Vagina (tissue), 2 donors: ENCODE results near the gene MMP23B. TPM values are rescaled to one million over a fixed set of nuclear protein-coding genes. Genes with fewer than 3 reads are reported as not detected.
"Not testable (repeated sequence)": the region's sequence is repeated elsewhere in the genome, so short reads cannot be mapped to it uniquely, and the experiment has no call there.

Experiments used
- DNase-seq, 2 donors: peaks; one replicate each; pipeline ENCODE4 v3.0.0-alpha.2; 2017; ENCODE audit errors: extremely low spot score in 2 of 2
- H3K27ac ChIP-seq: fragments of 200-600 bp; sonication (generic); one replicate; pipeline ENCODE4 v1.5.1; 2019
- H3K27me3 ChIP-seq: fragments of 200-600 bp; sonication (generic); one replicate; pipeline ENCODE4 v1.5.1; 2019
- H3K36me3 ChIP-seq, 2 donors: fragments of 200-600 bp; sonication (generic); one replicate each; pipeline ENCODE4 v1.5.1; 2017 to 2019
- H3K4me1 ChIP-seq: fragments of 200-600 bp; sonication (generic); one replicate; pipeline ENCODE4 v1.5.1; 2019
- H3K4me3 ChIP-seq, 2 donors: fragments of 200-600 bp; sonication (generic); 1 replicate in 1 of 2; 2 replicates in 1 of 2; pipeline ENCODE4 v1.5.1; 2016 to 2019
- H3K9me3 ChIP-seq: fragments of 200-600 bp; sonication (generic); one replicate; pipeline ENCODE4 v1.5.1; 2019
- POLR2A ChIP-seq, 2 donors: fragments of 450-650 bp; IDR thresholded peaks; one replicate each; pipeline ENCODE4 v1.6.1; 2017; ENCODE audit warnings: antibody characterized with exemption in 2 of 2, mild to moderate bottlenecking in 2 of 2, moderate library complexity in 2 of 2
- POLR2AphosphoS5 ChIP-seq, 2 donors: sonication (generic); formaldehyde crosslinking; IDR thresholded peaks; one replicate each; pipeline ENCODE4 v1.9.0; 2017; ENCODE audit warnings: antibody characterized with exemption in 2 of 2, mild to moderate bottlenecking in 2 of 2, low read depth in 1 of 2; ENCODE audit not compliant: insufficient read depth in 1 of 2
- intact Hi-C: fragments of 100-400 bp; cut with DNase I; formaldehyde crosslinking; loops from one replicate; pipeline ENCODE4 v1.15.1; 2023
- total RNA-seq: library from RNA; depleted of rRNA; stranded (reverse); fragments of >200 nt; gene quantifications from one replicate; pipeline ENCODE4 v1.2.3, GENCODE V29; 2016
- TF ChIP-seq, protein P1 (sequence below), 3 experiments: fragments of 450-650 bp in 2 of 3; fragments of 200-600 bp in 1 of 3; sonication (generic) in 1 of 3; IDR thresholded peaks; one replicate each; pipeline ENCODE4 v1.5.1; 2017 to 2019; ENCODE audit warnings: antibody characterized with exemption in 3 of 3, mild to moderate bottlenecking in 2 of 3, moderate library complexity in 2 of 3

The MMP23B gene
- total RNA-seq, 1 donor from 2014 or later = 42.7 TPM

DNA sequence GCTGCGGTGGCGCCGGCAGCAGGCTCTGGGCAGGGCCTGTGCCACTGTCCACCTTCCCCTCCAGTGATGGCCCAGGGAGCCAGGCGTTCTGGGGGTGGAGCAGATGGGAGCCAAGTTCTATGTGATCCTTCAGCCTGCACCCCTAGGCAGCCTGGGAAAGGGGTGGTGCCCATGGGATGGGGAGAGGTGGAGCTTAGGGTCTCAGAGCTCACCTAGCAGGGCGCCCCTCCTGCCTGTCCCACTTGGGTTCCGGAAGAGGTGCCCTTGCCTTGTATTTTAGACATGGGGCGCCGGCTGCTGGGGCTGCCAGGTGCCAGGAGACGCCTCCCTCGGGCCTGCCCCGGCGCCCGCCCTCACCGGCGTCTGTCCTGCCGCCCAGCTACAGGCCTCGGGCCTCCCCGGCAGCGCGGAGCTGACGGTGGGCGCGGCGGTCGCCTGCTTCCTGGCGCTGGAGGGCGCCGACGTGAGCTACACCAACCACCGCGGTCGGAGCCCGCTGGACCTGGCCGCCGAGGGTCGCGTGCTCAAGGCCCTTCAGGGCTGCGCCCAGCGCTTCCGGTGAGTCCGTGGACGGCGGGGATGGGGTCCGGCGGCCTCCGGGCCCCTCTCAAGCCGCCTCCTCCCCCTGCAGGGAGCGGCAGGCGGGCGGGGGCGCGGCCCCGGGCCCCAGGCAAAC, 3.1 kb upstream of the MMP23B start:
- peaks cover 4% of the 10 kb centered on the region for H3K27me3 ChIP-seq
- no peak for DNase-seq
- no peak for TF ChIP-seq POLR2AphosphoS5 (IDR thresholded peaks at IDR 0.05; ENCODE audit: insufficient read depth in 1 of 2, low read depth in 1 of 2)
- TF ChIP-seq, protein P1, sequence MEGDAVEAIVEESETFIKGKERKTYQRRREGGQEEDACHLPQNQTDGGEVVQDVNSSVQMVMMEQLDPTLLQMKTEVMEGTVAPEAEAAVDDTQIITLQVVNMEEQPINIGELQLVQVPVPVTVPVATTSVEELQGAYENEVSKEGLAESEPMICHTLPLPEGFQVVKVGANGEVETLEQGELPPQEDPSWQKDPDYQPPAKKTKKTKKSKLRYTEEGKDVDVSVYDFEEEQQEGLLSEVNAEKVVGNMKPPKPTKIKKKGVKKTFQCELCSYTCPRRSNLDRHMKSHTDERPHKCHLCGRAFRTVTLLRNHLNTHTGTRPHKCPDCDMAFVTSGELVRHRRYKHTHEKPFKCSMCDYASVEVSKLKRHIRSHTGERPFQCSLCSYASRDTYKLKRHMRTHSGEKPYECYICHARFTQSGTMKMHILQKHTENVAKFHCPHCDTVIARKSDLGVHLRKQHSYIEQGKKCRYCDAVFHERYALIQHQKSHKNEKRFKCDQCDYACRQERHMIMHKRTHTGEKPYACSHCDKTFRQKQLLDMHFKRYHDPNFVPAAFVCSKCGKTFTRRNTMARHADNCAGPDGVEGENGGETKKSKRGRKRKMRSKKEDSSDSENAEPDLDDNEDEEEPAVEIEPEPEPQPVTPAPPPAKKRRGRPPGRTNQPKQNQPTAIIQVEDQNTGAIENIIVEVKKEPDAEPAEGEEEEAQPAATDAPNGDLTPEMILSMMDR (IDR thresholded peaks at IDR 0.05) = no peak
- TF ChIP-seq POLR2A (IDR thresholded peaks at IDR 0.05) = no peak
- intact Hi-C loops = no loop called here
- H3K4me3 ChIP-seq = peak overlapping the region in 1 of 2 donors; percentile 24
- no peaks in the 10 kb centered on the region for H3K9me3 ChIP-seq
- no peak overlapping the region for H3K27ac ChIP-seq
- H3K36me3 ChIP-seq = no peaks in the 10 kb centered on the region
- peaks cover 26% of the 10 kb centered on the region for H3K4me1 ChIP-seq

DNA sequence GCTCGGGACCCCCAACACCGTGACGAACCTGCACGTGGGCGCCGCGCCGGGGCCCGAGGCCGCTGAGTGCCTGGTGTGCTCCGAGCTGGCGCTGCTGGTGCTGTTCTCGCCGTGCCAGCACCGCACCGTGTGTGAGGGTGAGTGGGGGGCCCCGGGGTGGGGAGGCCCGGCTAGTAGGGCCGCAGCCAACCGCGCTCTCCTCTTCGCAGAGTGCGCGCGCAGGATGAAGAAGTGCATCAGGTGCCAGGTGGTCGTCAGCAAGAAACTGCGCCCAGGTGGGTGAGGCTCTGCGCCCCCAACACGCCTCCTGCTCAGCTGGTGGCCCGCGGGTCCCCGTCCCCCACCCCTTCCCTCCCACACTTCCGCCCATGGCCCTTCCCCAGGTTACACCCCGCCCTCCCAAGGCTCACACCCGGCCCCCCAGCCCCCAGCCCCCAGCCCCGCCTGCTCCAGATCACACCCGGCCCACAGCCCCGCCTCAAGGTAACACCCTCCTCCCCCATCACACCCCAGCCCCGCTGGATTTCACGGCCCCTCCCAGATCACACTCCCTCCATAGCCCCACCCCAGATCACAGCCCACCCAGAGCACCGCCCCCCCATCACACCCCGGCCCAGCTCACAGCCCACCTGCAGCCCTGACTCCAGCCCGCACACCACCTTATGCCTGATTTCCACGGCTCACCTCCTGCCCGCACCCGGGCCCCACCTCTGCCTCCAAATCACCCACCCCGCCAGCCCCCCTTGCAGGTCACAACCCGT, 2.4 kb upstream of the MMP23B start:
- TF ChIP-seq, protein P1 (IDR thresholded peaks at IDR 0.05) = no peak
- no peak for TF ChIP-seq POLR2AphosphoS5 (IDR thresholded peaks at IDR 0.05; ENCODE audit: insufficient read depth in 1 of 2, low read depth in 1 of 2)
- no peak for TF ChIP-seq POLR2A (IDR thresholded peaks at IDR 0.05)
- DNase-seq = no peak
- intact Hi-C loops = no loop called here
- Histone ChIP-seq H3K36me3 (no peaks in the 10 kb centered on the region), H3K4me1 (peaks cover 26% of the 10 kb centered on the region), H3K27me3 (peaks cover 4% of the 10 kb centered on the region), H3K4me3 (peak overlapping the region in 1 of 2 donors; percentile 24), H3K9me3 (no peaks in the 10 kb centered on the region), H3K27ac (peak overlapping the region; percentile 82)

DNA sequence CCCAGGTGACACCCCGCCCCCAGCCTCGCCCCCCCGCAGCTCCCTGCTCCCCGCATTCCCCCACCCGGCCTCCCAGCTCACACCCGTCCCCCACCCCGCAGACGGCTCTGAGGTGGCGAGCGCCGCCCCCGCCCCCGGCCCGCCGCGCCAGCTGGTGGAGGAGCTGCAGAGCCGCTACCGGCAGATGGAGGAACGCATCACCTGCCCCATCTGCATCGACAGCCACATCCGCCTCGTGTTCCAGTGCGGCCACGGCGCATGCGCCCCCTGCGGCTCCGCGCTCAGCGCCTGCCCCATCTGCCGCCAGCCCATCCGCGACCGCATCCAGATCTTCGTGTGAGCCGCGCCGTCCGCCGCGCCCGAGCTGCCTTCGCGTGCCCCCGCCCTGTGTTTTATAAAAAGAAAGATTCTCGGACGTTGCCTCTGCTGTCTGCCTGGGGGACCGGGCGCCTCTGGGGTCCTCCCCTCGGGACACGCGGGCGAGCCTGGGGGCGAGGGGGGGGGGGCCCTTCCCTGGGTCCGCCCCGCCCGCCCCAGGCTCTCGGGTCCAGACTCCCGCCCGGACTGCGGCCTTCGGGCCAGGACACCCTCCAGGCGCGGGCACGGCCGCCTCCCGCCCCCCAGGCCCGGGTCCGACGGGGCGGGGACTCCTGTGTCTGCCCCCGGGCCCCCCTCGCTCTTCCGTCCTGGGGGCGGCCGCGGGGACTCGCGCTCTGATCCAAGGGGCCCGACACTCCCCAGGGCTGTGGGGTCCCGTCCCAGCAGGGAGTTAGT, 1.6 kb upstream of the MMP23B start:
- H3K4me3 ChIP-seq = peak overlapping the region; percentile 34 to 35
- no peaks in the 10 kb centered on the region for H3K9me3 ChIP-seq
- H3K27ac ChIP-seq = peak overlapping the region; percentile 82
- no peak for DNase-seq
- no peaks in the 10 kb centered on the region for H3K36me3 ChIP-seq
- peak in 1 of 2 donors; percentile 70 for TF ChIP-seq POLR2AphosphoS5 (IDR thresholded peaks at IDR 0.05; ENCODE audit: insufficient read depth in 1 of 2, low read depth in 1 of 2)
- TF ChIP-seq, protein P1 (IDR thresholded peaks at IDR 0.05) = no peak
- no peak for TF ChIP-seq POLR2A (IDR thresholded peaks at IDR 0.05)
- peaks cover 26% of the 10 kb centered on the region for H3K4me1 ChIP-seq
- peaks cover 4% of the 10 kb centered on the region for H3K27me3 ChIP-seq
- intact Hi-C loops = no loop called here

DNA sequence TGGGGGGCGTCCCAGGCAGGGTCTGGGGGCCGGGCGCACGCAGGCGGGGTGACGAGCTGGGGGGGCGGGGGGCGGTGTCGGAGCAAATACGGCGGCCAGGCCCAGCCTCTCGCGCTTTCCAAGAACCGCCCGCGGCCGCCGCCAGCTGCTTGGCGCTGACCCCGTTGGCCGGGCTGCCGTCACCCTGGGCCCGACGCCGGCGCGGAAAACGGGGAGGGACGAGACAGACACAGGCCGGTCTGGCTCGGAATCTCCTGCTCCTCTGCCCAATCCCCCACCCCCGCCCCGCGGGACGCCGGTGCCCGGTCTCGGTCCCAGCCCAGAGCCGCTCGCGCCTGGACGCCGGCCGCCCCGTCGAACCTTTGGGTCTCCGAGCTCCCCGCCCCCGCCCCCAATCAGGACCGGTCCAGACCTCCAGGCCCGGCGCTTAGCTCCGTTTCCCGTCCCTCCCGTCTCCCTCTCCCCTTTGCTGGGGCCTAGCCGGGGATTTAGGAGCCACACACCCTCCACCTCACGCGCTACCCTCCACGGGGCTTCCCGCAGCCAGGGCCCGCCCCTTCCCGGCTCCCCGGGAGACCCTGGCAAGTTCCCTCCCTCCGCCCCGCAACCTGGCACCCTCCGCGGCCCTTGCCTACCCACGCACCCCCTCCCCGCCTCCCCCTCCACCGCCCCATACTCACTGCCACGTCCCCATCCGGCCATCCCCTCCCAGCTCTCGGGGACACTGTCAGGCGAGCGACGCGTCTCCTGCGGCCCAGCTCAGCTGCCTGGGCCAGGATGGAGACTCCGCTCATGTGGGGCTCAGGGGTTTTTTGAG, 800 bp upstream of the MMP23B start:
- no peak for DNase-seq
- intact Hi-C loops = no loop called here
- H3K4me3 ChIP-seq = peak overlapping the region; percentile 34 to 35
- H3K9me3 ChIP-seq = no peaks in the 10 kb centered on the region
- H3K36me3 ChIP-seq = peaks cover 0 to under 1% of the 10 kb centered on the region in 2 donors
- peaks cover 4% of the 10 kb centered on the region for H3K27me3 ChIP-seq
- no peak for TF ChIP-seq POLR2AphosphoS5 (IDR thresholded peaks at IDR 0.05; ENCODE audit: insufficient read depth in 1 of 2, low read depth in 1 of 2)
- TF ChIP-seq POLR2A (IDR thresholded peaks at IDR 0.05) = no peak
- TF ChIP-seq, protein P1 (IDR thresholded peaks at IDR 0.05) = no peak
- H3K4me1 ChIP-seq = peaks cover 26% of the 10 kb centered on the region
- H3K27ac ChIP-seq = peak overlapping the region; percentile 82

DNA sequence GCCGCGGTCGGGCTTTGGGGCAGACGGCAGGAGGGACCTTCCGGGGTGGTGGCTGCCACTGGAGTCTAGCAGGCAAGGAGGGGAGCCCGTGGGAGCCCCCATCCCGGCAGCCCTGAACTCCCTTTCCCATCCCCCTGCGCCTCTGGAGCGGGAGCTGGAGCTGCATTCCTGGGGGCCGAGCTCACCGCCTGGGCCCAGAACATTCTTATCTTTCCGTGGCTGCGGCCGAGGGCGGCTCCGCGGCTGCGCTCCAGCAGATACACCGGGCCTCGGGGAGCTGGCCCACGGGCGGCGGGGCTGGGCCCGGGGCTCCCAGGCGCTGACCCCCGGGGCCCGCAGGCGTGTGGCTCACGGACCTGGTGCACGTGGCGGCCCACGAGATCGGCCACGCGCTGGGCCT, 1.4 kb downstream of the MMP23B start:
- Histone ChIP-seq H3K36me3 (peaks cover 0 to 18% of the 10 kb centered on the region in 2 donors), H3K4me1 (peaks cover 21% of the 10 kb centered on the region)
- H3K27me3 ChIP-seq, DNase-seq, intact Hi-C loops, H3K4me3 ChIP-seq, H3K9me3 ChIP-seq, H3K27ac ChIP-seq: not testable (repeated sequence)

DNA sequence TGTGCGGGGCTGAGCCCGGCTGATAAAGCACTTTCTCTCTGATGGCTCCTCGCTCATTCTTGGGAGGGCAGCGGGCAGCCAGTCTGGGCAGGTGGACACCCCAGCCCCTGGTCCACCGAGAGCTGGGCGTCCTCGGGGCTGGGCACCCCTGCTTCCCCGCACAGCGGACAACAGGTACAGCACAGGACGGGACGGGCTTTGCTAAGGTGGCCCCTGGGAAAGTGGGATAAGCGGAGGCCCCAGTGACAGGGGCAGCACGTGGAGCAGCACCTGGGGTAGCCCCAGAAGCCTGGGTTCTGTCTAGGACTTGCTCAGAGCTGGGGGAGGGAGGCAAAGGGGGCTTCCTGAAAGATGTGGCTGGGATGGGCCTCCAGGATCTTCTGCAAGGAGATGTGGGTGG, 2.6 kb downstream of the MMP23B start:
- Histone ChIP-seq H3K4me1 (peaks cover 21% of the 10 kb centered on the region), H3K36me3 (peaks cover 0 to 27% of the 10 kb centered on the region in 2 donors)
- DNase-seq, H3K9me3 ChIP-seq, H3K27me3 ChIP-seq, H3K4me3 ChIP-seq, intact Hi-C loops, H3K27ac ChIP-seq: not testable (repeated sequence)
